ENCODE data around the gene CAMTA1.

The CAMTA1 gene

DNA sequence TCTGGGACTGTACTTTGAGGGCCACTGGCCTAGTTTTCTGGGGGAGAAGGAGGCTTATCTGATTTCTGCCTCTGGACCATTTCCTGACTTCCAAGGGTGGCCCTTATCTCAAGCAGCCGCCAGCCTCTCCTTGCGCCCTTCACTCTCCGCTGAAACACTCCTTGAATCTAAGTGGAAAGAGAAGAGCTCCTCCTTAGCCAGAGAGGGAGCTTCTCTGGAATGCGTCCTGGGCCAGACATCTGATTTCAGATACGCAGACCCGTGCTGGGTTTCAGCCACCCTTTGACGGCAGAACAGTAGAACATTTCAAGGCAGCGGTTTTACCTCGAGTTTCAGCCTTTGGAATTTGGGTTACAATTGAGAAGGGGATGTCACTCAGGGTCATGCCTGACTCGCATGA lies 308.0 kb downstream of the CAMTA1 start:
- TF ChIP-seq ZFP3 (CRISPR knock-in tag; IDR thresholded peaks at IDR 0.05), result no peak
- TF ChIP-seq OSR1 (CRISPR knock-in tag; IDR thresholded peaks at IDR 0.05), result no peak
- no peak for TF ChIP-seq SNAI2 (CRISPR knock-in tag; IDR thresholded peaks at IDR 0.05)
- TF ChIP-seq PATZ1 (CRISPR knock-in tag; IDR thresholded peaks at IDR 0.05; ENCODE audit: borderline replicate concordance), result no peak
- TF ChIP-seq ZNF565 (CRISPR knock-in tag; conservative IDR thresholded peaks at IDR 0.05; ENCODE audit: low read depth), result no peak
- no peak for TF ChIP-seq ESRRG (CRISPR knock-in tag; IDR thresholded peaks at IDR 0.05)
- TF ChIP-seq ISL1 (CRISPR knock-in tag; IDR thresholded peaks at IDR 0.05), result no peak
- no peak for TF ChIP-seq ZC3H10 (CRISPR knock-in tag; IDR thresholded peaks at IDR 0.05)
- no peak for TF ChIP-seq PPARA (CRISPR knock-in tag; IDR thresholded peaks at IDR 0.05; ENCODE audit: borderline replicate concordance)
- TF ChIP-seq TCF4 (CRISPR knock-in tag; IDR thresholded peaks at IDR 0.05; ENCODE audit: borderline replicate concordance), result no peak
- TF ChIP-seq, protein P1, sequence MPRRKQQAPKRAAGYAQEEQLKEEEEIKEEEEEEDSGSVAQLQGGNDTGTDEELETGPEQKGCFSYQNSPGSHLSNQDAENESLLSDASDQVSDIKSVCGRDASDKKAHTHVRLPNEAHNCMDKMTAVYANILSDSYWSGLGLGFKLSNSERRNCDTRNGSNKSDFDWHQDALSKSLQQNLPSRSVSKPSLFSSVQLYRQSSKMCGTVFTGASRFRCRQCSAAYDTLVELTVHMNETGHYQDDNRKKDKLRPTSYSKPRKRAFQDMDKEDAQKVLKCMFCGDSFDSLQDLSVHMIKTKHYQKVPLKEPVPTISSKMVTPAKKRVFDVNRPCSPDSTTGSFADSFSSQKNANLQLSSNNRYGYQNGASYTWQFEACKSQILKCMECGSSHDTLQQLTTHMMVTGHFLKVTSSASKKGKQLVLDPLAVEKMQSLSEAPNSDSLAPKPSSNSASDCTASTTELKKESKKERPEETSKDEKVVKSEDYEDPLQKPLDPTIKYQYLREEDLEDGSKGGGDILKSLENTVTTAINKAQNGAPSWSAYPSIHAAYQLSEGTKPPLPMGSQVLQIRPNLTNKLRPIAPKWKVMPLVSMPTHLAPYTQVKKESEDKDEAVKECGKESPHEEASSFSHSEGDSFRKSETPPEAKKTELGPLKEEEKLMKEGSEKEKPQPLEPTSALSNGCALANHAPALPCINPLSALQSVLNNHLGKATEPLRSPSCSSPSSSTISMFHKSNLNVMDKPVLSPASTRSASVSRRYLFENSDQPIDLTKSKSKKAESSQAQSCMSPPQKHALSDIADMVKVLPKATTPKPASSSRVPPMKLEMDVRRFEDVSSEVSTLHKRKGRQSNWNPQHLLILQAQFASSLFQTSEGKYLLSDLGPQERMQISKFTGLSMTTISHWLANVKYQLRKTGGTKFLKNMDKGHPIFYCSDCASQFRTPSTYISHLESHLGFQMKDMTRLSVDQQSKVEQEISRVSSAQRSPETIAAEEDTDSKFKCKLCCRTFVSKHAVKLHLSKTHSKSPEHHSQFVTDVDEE (CRISPR knock-in tag; IDR thresholded peaks at IDR 0.05), result no peak
- TF ChIP-seq POU6F1 (CRISPR knock-in tag; IDR thresholded peaks at IDR 0.05; ENCODE audit: borderline replicate concordance, low read depth), result no peak
- no peak for TF ChIP-seq ZNF70 (CRISPR knock-in tag; IDR thresholded peaks at IDR 0.05)
- no peak for TF ChIP-seq BACH2 (CRISPR knock-in tag; IDR thresholded peaks at IDR 0.05; ENCODE audit: borderline replicate concordance)
- TF ChIP-seq TOX (CRISPR knock-in tag; IDR thresholded peaks at IDR 0.05; ENCODE audit: borderline replicate concordance), result no peak
- no peak for TF ChIP-seq ZFP30 (CRISPR knock-in tag; IDR thresholded peaks at IDR 0.05)
- no peak for ATAC-seq

DNA sequence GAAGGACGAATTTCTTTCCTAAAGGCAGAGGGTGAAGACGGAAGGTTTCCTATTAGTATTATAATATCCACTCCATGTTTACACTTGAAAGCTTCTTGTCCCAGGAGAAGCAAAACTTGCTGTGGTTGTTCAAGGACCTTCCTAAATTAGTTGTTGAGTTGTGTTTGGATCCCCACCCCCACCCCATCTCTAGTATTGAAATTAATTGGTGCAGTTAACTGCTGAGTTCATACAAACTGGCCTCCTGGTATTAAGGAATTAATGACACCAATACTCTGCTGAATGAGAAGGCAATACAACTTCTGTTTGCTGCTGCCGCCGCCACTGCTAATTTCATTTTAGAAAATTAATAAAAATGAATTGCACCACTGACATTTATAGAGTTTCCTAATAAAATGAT lies 308.8 kb downstream of the CAMTA1 start:
- no peak for TF ChIP-seq SNAI2 (CRISPR knock-in tag; IDR thresholded peaks at IDR 0.05)
- no peak for TF ChIP-seq CSRNP3 (CRISPR knock-in tag; IDR thresholded peaks at IDR 0.05)
- TF ChIP-seq CREB5 (CRISPR knock-in tag; IDR thresholded peaks at IDR 0.05; ENCODE audit: low read depth), result no peak
- no peak for TF ChIP-seq PATZ1 (CRISPR knock-in tag; IDR thresholded peaks at IDR 0.05; ENCODE audit: borderline replicate concordance)
- TF ChIP-seq ZFP3 (CRISPR knock-in tag; IDR thresholded peaks at IDR 0.05), result no peak
- TF ChIP-seq ESRRG (CRISPR knock-in tag; IDR thresholded peaks at IDR 0.05), result no peak
- no peak for TF ChIP-seq BACH2 (CRISPR knock-in tag; IDR thresholded peaks at IDR 0.05; ENCODE audit: borderline replicate concordance)
- no peak for TF ChIP-seq ISL1 (CRISPR knock-in tag; IDR thresholded peaks at IDR 0.05)
- ATAC-seq, result no peak

- ATAC-seq, result no peak
- TF ChIP-seq, protein P1 (CRISPR knock-in tag; IDR thresholded peaks at IDR 0.05), result no peak
- TF ChIP-seq ZNF8 (CRISPR knock-in tag; IDR thresholded peaks at IDR 0.05) (no peak), ESRRG (CRISPR knock-in tag; IDR thresholded peaks at IDR 0.05) (no peak), ARNTL (CRISPR knock-in tag; IDR thresholded peaks at IDR 0.05; ENCODE audit: borderline replicate concordance, low read depth) (no peak), PATZ1 (CRISPR knock-in tag; IDR thresholded peaks at IDR 0.05; ENCODE audit: borderline replicate concordance) (no peak), ZC3H10 (CRISPR knock-in tag; IDR thresholded peaks at IDR 0.05) (no peak)
These were observed 309.3 kb downstream of the CAMTA1 start for GRCh38 chr1:7094509-7094908.
